GM23338 (cell line): ENCODE measurements around the gene GCFC2. TPM values are rescaled to one million over a fixed set of nuclear protein-coding genes. Genes with fewer than 3 reads are reported as not detected.

Experiments
- ATAC-seq: fragments of 200-7000 bp; cut with Tn5 transposase; 3 replicates; pipeline ENCODE4 v1.9.1; 2020
- DNase-seq: peaks from one replicate; pipeline ENCODE4 v3.0.0-alpha.2; 2015; ENCODE audit warnings: low spot score
- H2AFZ ChIP-seq: fragments of 200-600 bp; sonication (generic); 2 replicates; pipeline ENCODE4 v1.8.0; 2016; ENCODE audit warnings: antibody characterized with exemption, mild to moderate bottlenecking, moderate library complexity
- H3F3A ChIP-seq: fragments of 200-600 bp; sonication (generic); replicated peaks from 2 replicates; pipeline ENCODE4 v1.8.0; 2017; ENCODE audit warnings: antibody characterized with exemption, mixed run types, low read depth
- H3K27ac ChIP-seq: fragments of 200-600 bp; sonication (generic); 2 replicates; pipeline ENCODE4 v1.6.1; 2016; ENCODE audit warnings: low read depth
- H3K27me3 ChIP-seq: fragments of 200-600 bp; sonication (generic); 2 replicates; pipeline ENCODE4 v1.8.0; 2016; ENCODE audit warnings: mild to moderate bottlenecking, mixed run types, moderate library complexity; ENCODE audit not compliant: insufficient read depth
- H3K36me3 ChIP-seq: fragments of 200-600 bp; sonication (generic); 2 replicates; pipeline ENCODE4 v1.8.0; 2016; ENCODE audit warnings: mild to moderate bottlenecking; ENCODE audit not compliant: insufficient read depth
- H3K4me1 ChIP-seq: fragments of 200-600 bp; sonication (generic); 2 replicates; pipeline ENCODE4 v1.8.0; 2016; ENCODE audit warnings: mild to moderate bottlenecking, moderate library complexity; ENCODE audit not compliant: insufficient read depth
- H3K4me2 ChIP-seq: fragments of 200-600 bp; sonication (generic); 2 replicates; pipeline ENCODE4 v1.7.1; 2017; ENCODE audit warnings: mixed run types
- H3K4me3 ChIP-seq: fragments of 200-600 bp; sonication (generic); 2 replicates; pipeline ENCODE4 v1.6.1; 2016; ENCODE audit warnings: mixed run types
- H3K79me2 ChIP-seq: fragments of 200-600 bp; sonication (generic); replicated peaks from 2 replicates; pipeline ENCODE4 v1.8.0; 2017; ENCODE audit warnings: mild to moderate bottlenecking; ENCODE audit not compliant: insufficient read depth
- H3K9me2 ChIP-seq: fragments of 200-600 bp; sonication (generic); 2 replicates; pipeline ENCODE4 v1.8.0; 2017; ENCODE audit not compliant: insufficient read depth
- H4K20me1 ChIP-seq: fragments of 200-600 bp; sonication (generic); replicated peaks from 2 replicates; pipeline ENCODE4 v1.8.0; 2017; ENCODE audit warnings: mild to moderate bottlenecking; ENCODE audit not compliant: insufficient read depth
- H3K27ac Mint-ChIP-seq: 2 replicates; pipeline ENCODE4 v1.8.0; 2020; ENCODE audit warnings: inconsistent platforms, mild to moderate bottlenecking, moderate library complexity, mixed read lengths
- H3K27me3 Mint-ChIP-seq: 3 replicates; pipeline ENCODE4 v1.8.0; 2022; ENCODE audit warnings: low read depth, mild to moderate bottlenecking, moderate library complexity, mixed read lengths, inconsistent platforms; ENCODE audit not compliant: insufficient read depth, poor library complexity
- H3K36me3 Mint-ChIP-seq: 3 replicates; pipeline ENCODE4 v1.8.0; 2021; ENCODE audit warnings: low read depth, mild to moderate bottlenecking, inconsistent platforms, moderate library complexity, mixed read lengths
- H3K4me1 Mint-ChIP-seq: 3 replicates; pipeline ENCODE4 v1.8.0; 2020; ENCODE audit warnings: mild to moderate bottlenecking, inconsistent platforms, mixed read lengths
- H3K4me3 Mint-ChIP-seq: 3 replicates; pipeline ENCODE4 v1.8.0; 2021; ENCODE audit warnings: moderate library complexity, mild to moderate bottlenecking, inconsistent platforms, mixed read lengths
- H3K9me3 Mint-ChIP-seq: 3 replicates; pipeline ENCODE4 v1.8.0; 2020; ENCODE audit warnings: moderate library complexity, mild to moderate bottlenecking, inconsistent platforms, mixed read lengths
- CREB1 ChIP-seq: fragments of 250-450 bp; sonication (Bioruptor Pico); IDR thresholded peaks from 2 replicates; pipeline ENCODE4 v1.5.0; 2020; ENCODE audit warnings: low read depth, mild to moderate bottlenecking, moderate library complexity
- ETS1 ChIP-seq: IDR thresholded peaks from 2 replicates; pipeline ENCODE4 v1.6.1; 2016; ENCODE audit warnings: antibody characterized with exemption
- EZH2 ChIP-seq: fragments of 200-600 bp; sonication (generic); IDR thresholded peaks from one replicate; pipeline ENCODE4 v1.8.0; 2017; ENCODE audit warnings: antibody characterized with exemption, mild to moderate bottlenecking, low read depth; ENCODE audit not compliant: unreplicated experiment
- EZH2phosphoT487 ChIP-seq: fragments of 200-600 bp; sonication (generic); IDR thresholded peaks from one replicate; pipeline ENCODE4 v1.8.1; 2018; ENCODE audit warnings: antibody characterized with exemption; ENCODE audit not compliant: unreplicated experiment
- JUNB ChIP-seq: IDR thresholded peaks from one replicate; pipeline ENCODE4 v1.6.1; 2016; ENCODE audit warnings: antibody characterized with exemption; ENCODE audit not compliant: unreplicated experiment
- NANOG ChIP-seq: IDR thresholded peaks from 2 replicates; pipeline ENCODE4 v1.6.1; 2016; ENCODE audit warnings: antibody characterized with exemption, borderline replicate concordance
- POLR2AphosphoS5 ChIP-seq: IDR thresholded peaks from 2 replicates; pipeline ENCODE4 v1.6.1; 2016; ENCODE audit warnings: antibody characterized with exemption, low read depth
- REST ChIP-seq: IDR thresholded peaks from one replicate; pipeline ENCODE4 v1.6.1; 2018; ENCODE audit warnings: antibody characterized with exemption; ENCODE audit not compliant: unreplicated experiment
- STAT1 ChIP-seq: IDR thresholded peaks from one replicate; pipeline ENCODE4 v1.6.1; 2016; ENCODE audit warnings: antibody characterized with exemption; ENCODE audit not compliant: unreplicated experiment
- ZNF114 ChIP-seq: fragments of 250-450 bp; sonication (Bioruptor Pico); IDR thresholded peaks from 2 replicates; pipeline ENCODE4 v1.5.0; 2020; ENCODE audit warnings: mild to moderate bottlenecking, moderate library complexity
- ZNF331 ChIP-seq: fragments of 250-450 bp; sonication (Bioruptor Pico); IDR thresholded peaks from 2 replicates; pipeline ENCODE4 v1.5.0; 2020; ENCODE audit warnings: low read depth, mild to moderate bottlenecking, moderate library complexity
- polyA plus RNA-seq: library from polyadenylated mRNA; unstranded; fragments of >200 nt; fragmentation: Nextera tagmentation; extraction: Ambion mirVana; gene quantifications from 2 replicates; pipeline ENCODE4 v1.2.1, GENCODE V29; 2016
- total RNA-seq: library from RNA; depleted of rRNA; stranded (reverse); fragments of >200 nt; shearing (Covaris generic); gene quantifications from 2 replicates; pipeline ENCODE4 v1.2.3, GENCODE V29; 2014
- TF ChIP-seq, protein P1 (sequence below), 2 experiments: fragments of 200-600 bp in 1 of 2; sonication (generic) in 1 of 2; conservative IDR thresholded peaks; 2 replicates each; pipeline versions ENCODE4 v1.5.1 to v1.6.1; 2016 to 2017; ENCODE audit warnings: antibody characterized with exemption in 2 of 2, low read depth in 2 of 2, mild to moderate bottlenecking in 2 of 2, moderate library complexity in 1 of 2

The GCFC2 gene
- total and polyA plus RNA-seq, 2 experiments from 2014 or later: 23.8 to 26.2 TPM

- TF ChIP-seq, protein P1, sequence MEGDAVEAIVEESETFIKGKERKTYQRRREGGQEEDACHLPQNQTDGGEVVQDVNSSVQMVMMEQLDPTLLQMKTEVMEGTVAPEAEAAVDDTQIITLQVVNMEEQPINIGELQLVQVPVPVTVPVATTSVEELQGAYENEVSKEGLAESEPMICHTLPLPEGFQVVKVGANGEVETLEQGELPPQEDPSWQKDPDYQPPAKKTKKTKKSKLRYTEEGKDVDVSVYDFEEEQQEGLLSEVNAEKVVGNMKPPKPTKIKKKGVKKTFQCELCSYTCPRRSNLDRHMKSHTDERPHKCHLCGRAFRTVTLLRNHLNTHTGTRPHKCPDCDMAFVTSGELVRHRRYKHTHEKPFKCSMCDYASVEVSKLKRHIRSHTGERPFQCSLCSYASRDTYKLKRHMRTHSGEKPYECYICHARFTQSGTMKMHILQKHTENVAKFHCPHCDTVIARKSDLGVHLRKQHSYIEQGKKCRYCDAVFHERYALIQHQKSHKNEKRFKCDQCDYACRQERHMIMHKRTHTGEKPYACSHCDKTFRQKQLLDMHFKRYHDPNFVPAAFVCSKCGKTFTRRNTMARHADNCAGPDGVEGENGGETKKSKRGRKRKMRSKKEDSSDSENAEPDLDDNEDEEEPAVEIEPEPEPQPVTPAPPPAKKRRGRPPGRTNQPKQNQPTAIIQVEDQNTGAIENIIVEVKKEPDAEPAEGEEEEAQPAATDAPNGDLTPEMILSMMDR (conservative IDR thresholded peaks at IDR 0.05; ENCODE audit: low read depth in 2 of 2): no peak
- TF ChIP-seq REST: no peak
Measured at GRCh38 chr2:75702593-75702992, 8.1 kb downstream of the GCFC2 start (continued).

DNA sequence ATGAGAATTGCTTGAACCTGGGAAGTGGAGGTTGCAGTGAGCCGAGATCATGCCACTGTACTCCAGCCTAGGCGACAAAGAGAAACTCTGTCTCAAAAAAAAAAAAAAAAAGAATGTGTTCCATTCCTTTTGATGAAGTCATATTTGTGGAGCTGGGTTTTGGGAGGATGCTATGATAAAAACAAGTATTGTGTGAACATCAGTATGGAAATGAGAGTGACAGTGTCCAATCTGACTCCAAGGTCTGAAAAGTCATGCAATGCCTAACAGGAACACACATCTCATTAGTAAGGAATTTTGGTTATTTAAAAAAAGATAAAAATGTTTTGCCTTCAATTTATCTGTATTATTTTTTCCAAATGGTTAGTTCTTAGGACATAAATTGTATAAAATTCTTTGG, 11.8 kb downstream of the GCFC2 start:
- H3K4me3 Mint-ChIP-seq: no peak overlapping the region
- no peak overlapping the region for H2AFZ ChIP-seq
- ATAC-seq: no peak
- no peaks in the 10 kb centered on the region for H3K9me2 ChIP-seq
- H3F3A ChIP-seq: no peaks in the 10 kb centered on the region
- H3K36me3 ChIP-seq: peaks cover 20% of the 10 kb centered on the region; the same call in 1 of the 2 replicates
- peaks cover 54% of the 10 kb centered on the region for H3K36me3 Mint-ChIP-seq
- H3K4me1 ChIP-seq: no peaks in the 10 kb centered on the region
- no peak overlapping the region for H3K4me3 ChIP-seq
- H4K20me1 ChIP-seq: no peaks in the 10 kb centered on the region
- peaks cover 2% of the 10 kb centered on the region for H3K27me3 Mint-ChIP-seq
- no peak overlapping the region for H3K27ac ChIP-seq
- H3K27ac Mint-ChIP-seq: no peak overlapping the region
- no peak overlapping the region for H3K4me2 ChIP-seq
- no peak for DNase-seq
- no peaks in the 10 kb centered on the region for H3K4me1 Mint-ChIP-seq
- no peaks in the 10 kb centered on the region for H3K27me3 ChIP-seq
- no peaks in the 10 kb centered on the region; the same call in 2 of the 3 replicates for H3K9me3 Mint-ChIP-seq
- H3K79me2 ChIP-seq: no peaks in the 10 kb centered on the region
- TF ChIP-seq, protein P1 (conservative IDR thresholded peaks at IDR 0.05; ENCODE audit: low read depth in 2 of 2): no peak
- TF ChIP-seq EZH2 (no peak), STAT1 (no peak), REST (no peak), ETS1 (no peak), JUNB (no peak), ZNF331 (CRISPR knock-in tag) (no peak), EZH2phosphoT487 (no peak), ZNF114 (CRISPR knock-in tag) (no peak), POLR2AphosphoS5 (no peak), CREB1 (CRISPR knock-in tag) (no peak), NANOG (no peak)
